ENCODE results near the gene SLX4IP.
A peak's percentile ranks its signal among the peaks of the same experiment; 100 is the strongest.

Gene SLX4IP

GRCh38 chr20:10561302-10561701 is 126.2 kb downstream of the SLX4IP start:
- Histone ChIP-seq H3K27ac (ENCODE audit: extremely low read depth, low read depth, low read length) (no peak overlapping the region), H3K9me3 (ENCODE audit: control insufficient read depth, insufficient read depth, low read depth, low read length) (no peaks in the 10 kb centered on the region), H3K4me1 (ENCODE audit: control insufficient read depth, insufficient read depth, low read length) (no peaks in the 10 kb centered on the region; the same call in 1 of the 2 replicates), H3K36me3 (ENCODE audit: control insufficient read depth in 2 of 2, insufficient read depth in 1 of 2, low read length in 2 of 2) (peaks cover 0 to 5% of the 10 kb centered on the region in 2 experiments; a peak in 1 of 3 replicates), H3K4me3 (ENCODE audit: low read depth, low read length) (no peak overlapping the region)
- TF ChIP-seq YY2 (tag by site-specific recombination; IDR thresholded peaks at IDR 0.05) (no peak), ZNF580 (tag by site-specific recombination; IDR thresholded peaks at IDR 0.05) (no peak), ZNF488 (tag by site-specific recombination; IDR thresholded peaks at IDR 0.05) (no peak), KLF1 (tag by site-specific recombination; IDR thresholded peaks at IDR 0.05) (no peak), ZNF184 (tag by site-specific recombination; IDR thresholded peaks at IDR 0.05) (no peak), ZFHX2 (tag by site-specific recombination; conservative IDR thresholded peaks at IDR 0.05) (no peak)
- TF ChIP-seq, protein P1, sequence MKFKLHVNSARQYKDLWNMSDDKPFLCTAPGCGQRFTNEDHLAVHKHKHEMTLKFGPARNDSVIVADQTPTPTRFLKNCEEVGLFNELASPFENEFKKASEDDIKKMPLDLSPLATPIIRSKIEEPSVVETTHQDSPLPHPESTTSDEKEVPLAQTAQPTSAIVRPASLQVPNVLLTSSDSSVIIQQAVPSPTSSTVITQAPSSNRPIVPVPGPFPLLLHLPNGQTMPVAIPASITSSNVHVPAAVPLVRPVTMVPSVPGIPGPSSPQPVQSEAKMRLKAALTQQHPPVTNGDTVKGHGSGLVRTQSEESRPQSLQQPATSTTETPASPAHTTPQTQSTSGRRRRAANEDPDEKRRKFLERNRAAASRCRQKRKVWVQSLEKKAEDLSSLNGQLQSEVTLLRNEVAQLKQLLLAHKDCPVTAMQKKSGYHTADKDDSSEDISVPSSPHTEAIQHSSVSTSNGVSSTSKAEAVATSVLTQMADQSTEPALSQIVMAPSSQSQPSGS (tag by site-specific recombination; IDR thresholded peaks at IDR 0.05; ENCODE audit: low read depth): peak; percentile 75
- ChIA-PET CTCF (no interaction called here), POLR2A (no interaction called here)

GRCh38 chr20:10562899-10563298 is 127.8 kb downstream of the SLX4IP start:
- CTCF ChIA-PET: no interaction called here
- Histone ChIP-seq H3K9me3 (ENCODE audit: control insufficient read depth, insufficient read depth, low read depth, low read length) (no peaks in the 10 kb centered on the region), H3K36me3 (ENCODE audit: control insufficient read depth in 2 of 2, insufficient read depth in 1 of 2, low read length in 2 of 2) (peaks cover 0 to 5% of the 10 kb centered on the region in 2 experiments; a peak in 1 of 3 replicates)

DNA sequence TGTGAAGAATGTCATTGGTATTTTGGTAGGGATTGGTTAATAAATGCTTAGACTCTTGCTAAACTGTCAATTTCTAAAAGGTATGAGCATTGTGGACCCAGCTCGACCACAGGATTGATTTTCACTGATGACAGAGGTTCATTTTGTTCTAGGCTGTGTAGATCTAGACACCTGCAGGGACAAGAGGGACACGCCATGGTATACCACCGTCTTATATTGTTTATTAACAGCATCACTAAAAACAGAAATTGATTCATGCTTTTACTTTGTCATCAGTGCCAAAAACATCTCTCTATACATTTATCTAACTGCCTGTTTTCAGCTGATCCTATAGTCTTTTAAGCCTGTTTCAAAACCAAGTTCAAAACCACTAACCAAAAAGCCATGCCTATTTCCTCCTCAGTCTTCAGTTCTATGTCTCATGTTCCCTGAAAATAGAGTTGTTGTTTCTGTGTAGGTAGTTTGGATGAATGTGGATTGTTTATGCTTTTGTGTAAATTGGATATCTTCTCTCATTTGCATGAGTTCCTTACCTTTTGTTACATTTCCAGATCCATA is 128.9 kb downstream of the SLX4IP start:
- Histone ChIP-seq H3K36me3 (ENCODE audit: control insufficient read depth in 2 of 2, insufficient read depth in 1 of 2, low read length in 2 of 2) (peaks cover 0 to 5% of the 10 kb centered on the region in 2 experiments; a peak in 1 of 3 replicates), H3K4me3 (ENCODE audit: low read depth, low read length) (no peak overlapping the region), H3K27ac (ENCODE audit: extremely low read depth, low read depth, low read length) (no peak overlapping the region), H3K9me3 (ENCODE audit: control insufficient read depth, insufficient read depth, low read depth, low read length) (no peaks in the 10 kb centered on the region), H3K4me1 (ENCODE audit: control insufficient read depth, insufficient read depth, low read length) (no peaks in the 10 kb centered on the region)
- POLR2A ChIA-PET: no interaction called here
- TF ChIP-seq ZNF623 (tag by site-specific recombination; IDR thresholded peaks at IDR 0.05) (no peak), ZNF24 (tag by site-specific recombination; IDR thresholded peaks at IDR 0.05) (no peak), AEBP2 (tag by site-specific recombination; IDR thresholded peaks at IDR 0.05; ENCODE audit: borderline replicate concordance) (no peak), WT1 (tag by site-specific recombination; IDR thresholded peaks at IDR 0.05) (no peak), ZNF174 (tag by site-specific recombination; IDR thresholded peaks at IDR 0.05) (no peak), ZNF146 (tag by site-specific recombination; IDR thresholded peaks at IDR 0.05) (no peak), ZNF510 (tag by site-specific recombination; IDR thresholded peaks at IDR 0.05; ENCODE audit: insufficient replicate concordance) (no peak), ZNF560 (tag by site-specific recombination; IDR thresholded peaks at IDR 0.05; ENCODE audit: borderline replicate concordance) (no peak)
- TF ChIP-seq, protein P2, sequence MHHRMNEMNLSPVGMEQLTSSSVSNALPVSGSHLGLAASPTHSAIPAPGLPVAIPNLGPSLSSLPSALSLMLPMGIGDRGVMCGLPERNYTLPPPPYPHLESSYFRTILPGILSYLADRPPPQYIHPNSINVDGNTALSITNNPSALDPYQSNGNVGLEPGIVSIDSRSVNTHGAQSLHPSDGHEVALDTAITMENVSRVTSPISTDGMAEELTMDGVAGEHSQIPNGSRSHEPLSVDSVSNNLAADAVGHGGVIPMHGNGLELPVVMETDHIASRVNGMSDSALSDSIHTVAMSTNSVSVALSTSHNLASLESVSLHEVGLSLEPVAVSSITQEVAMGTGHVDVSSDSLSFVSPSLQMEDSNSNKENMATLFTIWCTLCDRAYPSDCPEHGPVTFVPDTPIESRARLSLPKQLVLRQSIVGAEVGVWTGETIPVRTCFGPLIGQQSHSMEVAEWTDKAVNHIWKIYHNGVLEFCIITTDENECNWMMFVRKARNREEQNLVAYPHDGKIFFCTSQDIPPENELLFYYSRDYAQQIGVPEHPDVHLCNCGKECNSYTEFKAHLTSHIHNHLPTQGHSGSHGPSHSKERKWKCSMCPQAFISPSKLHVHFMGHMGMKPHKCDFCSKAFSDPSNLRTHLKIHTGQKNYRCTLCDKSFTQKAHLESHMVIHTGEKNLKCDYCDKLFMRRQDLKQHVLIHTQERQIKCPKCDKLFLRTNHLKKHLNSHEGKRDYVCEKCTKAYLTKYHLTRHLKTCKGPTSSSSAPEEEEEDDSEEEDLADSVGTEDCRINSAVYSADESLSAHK (tag by site-specific recombination; IDR thresholded peaks at IDR 0.05): no peak
- CTCF ChIA-PET: interaction anchor here (0.6 to 0.7 kb wide), 2 partner anchors 83 to 108 kb away, joined by 3 read pairs; no protein-coding TSS in a partner anchor

More at GRCh38 chr20:10562899-10563298, 127.8 kb downstream of the SLX4IP start:
- Histone ChIP-seq H3K4me3 (ENCODE audit: low read depth, low read length) (no peak overlapping the region), H3K4me1 (ENCODE audit: control insufficient read depth, insufficient read depth, low read length) (no peaks in the 10 kb centered on the region; the same call in 1 of the 2 replicates), H3K27ac (ENCODE audit: extremely low read depth, low read depth, low read length) (no peak overlapping the region)
- POLR2A ChIA-PET: no interaction called here
- TF ChIP-seq ZNF624 (tag by site-specific recombination; IDR thresholded peaks at IDR 0.05) (no peak), MYNN (tag by site-specific recombination; IDR thresholded peaks at IDR 0.05; ENCODE audit: borderline replicate concordance) (no peak), ZNF335 (tag by site-specific recombination; conservative IDR thresholded peaks at IDR 0.05) (no peak), ZNF473 (tag by site-specific recombination; IDR thresholded peaks at IDR 0.05) (no peak), ZNF704 (tag by site-specific recombination; IDR thresholded peaks at IDR 0.05) (no peak)

Measured in HEK293 (cell line).